ENCODE results near the gene SUGP2. TPM values are rescaled to one million over a fixed set of nuclear protein-coding genes. Genes with fewer than 3 reads are reported as not detected.

SUGP2 gene
- total RNA-seq, 1 donor from 2014 or later, result 123 TPM

- Mint-ChIP-seq H3K4me3 (no peak overlapping the region), H3K36me3 (peaks cover 14% of the 10 kb centered on the region), H3K27me3 (no peaks in the 10 kb centered on the region), H3K4me1 (ENCODE audit: unreplicated experiment) (peaks cover 14% of the 10 kb centered on the region), H3K9me3 (no peaks in the 10 kb centered on the region), H3K27ac (no peak overlapping the region)
- no peak for TF ChIP-seq CTCF (conservative IDR thresholded peaks at IDR 0.05)
- no peak for DNase-seq (ENCODE audit: extremely low spot score, unreplicated experiment)
Measured at GRCh38 chr19:19076476-19076875, 43.2 kb upstream of the SUGP2 start.

- H3K27me3 Mint-ChIP-seq, result no peaks in the 10 kb centered on the region
- DNase-seq (ENCODE audit: extremely low spot score, unreplicated experiment), result no peak
- H3K36me3 Mint-ChIP-seq, result peaks cover 14% of the 10 kb centered on the region
- no peak overlapping the region for H3K27ac Mint-ChIP-seq
- no peak overlapping the region for H3K4me3 Mint-ChIP-seq
- peaks cover 14% of the 10 kb centered on the region for H3K4me1 Mint-ChIP-seq (ENCODE audit: unreplicated experiment)
- no peaks in the 10 kb centered on the region for H3K9me3 Mint-ChIP-seq
- TF ChIP-seq CTCF (conservative IDR thresholded peaks at IDR 0.05), result no peak
Measured at GRCh38 chr19:19075126-19075525, 41.8 kb upstream of the SUGP2 start.

- no peaks in the 10 kb centered on the region for H3K27me3 Mint-ChIP-seq
- no peak overlapping the region for H3K4me3 Mint-ChIP-seq
- no peak for TF ChIP-seq CTCF (conservative IDR thresholded peaks at IDR 0.05)
- H3K4me1 Mint-ChIP-seq (ENCODE audit: unreplicated experiment), result peaks cover 14% of the 10 kb centered on the region
- DNase-seq (ENCODE audit: extremely low spot score, unreplicated experiment), result no peak
- H3K36me3 Mint-ChIP-seq, result peaks cover 12% of the 10 kb centered on the region
- H3K27ac Mint-ChIP-seq, result no peak overlapping the region
- H3K9me3 Mint-ChIP-seq, result no peaks in the 10 kb centered on the region
Measured at GRCh38 chr19:19074196-19074882, 41.0 kb upstream of the SUGP2 start.

- H3K4me3 Mint-ChIP-seq, result no peak overlapping the region
- no peaks in the 10 kb centered on the region for H3K9me3 Mint-ChIP-seq
- peaks cover 5% of the 10 kb centered on the region for H3K36me3 Mint-ChIP-seq
- TF ChIP-seq CTCF (conservative IDR thresholded peaks at IDR 0.05), result no peak
- no peak overlapping the region for H3K27ac Mint-ChIP-seq
- no peak for DNase-seq (ENCODE audit: extremely low spot score, unreplicated experiment)
- no peaks in the 10 kb centered on the region for H3K27me3 Mint-ChIP-seq
- H3K4me1 Mint-ChIP-seq (ENCODE audit: unreplicated experiment), result peaks cover 17% of the 10 kb centered on the region
Measured at GRCh38 chr19:19071897-19072296, 38.6 kb upstream of the SUGP2 start.

GRCh38 chr19:19068659-19069654 is 35.6 kb upstream of the SUGP2 start:
- DNase-seq (ENCODE audit: extremely low spot score, unreplicated experiment), result no peak
- Mint-ChIP-seq H3K4me3 (no peak overlapping the region), H3K36me3 (no peaks in the 10 kb centered on the region), H3K27ac (no peak overlapping the region), H3K27me3 (no peaks in the 10 kb centered on the region), H3K9me3 (no peaks in the 10 kb centered on the region), H3K4me1 (ENCODE audit: unreplicated experiment) (peaks cover 12% of the 10 kb centered on the region)
- TF ChIP-seq CTCF (conservative IDR thresholded peaks at IDR 0.05), result no peak

All from type B pancreatic cell (in vitro differentiated cells).